Peyer's patch (tissue), 4 donors: ENCODE data around the gene FEZF2. TPM values are rescaled to one million over a fixed set of nuclear protein-coding genes. Genes with fewer than 3 reads are reported as not detected.

Experiments used
- DNase-seq, 3 donors: peaks; one replicate each; pipeline ENCODE4 v3.0.0-alpha.2; 2017 to 2019
- H3K27ac ChIP-seq, 4 donors: fragments of 200-600 bp; sonication (generic); one replicate each; pipeline ENCODE4 v1.5.1; 2016 to 2019
- H3K27me3 ChIP-seq, 2 donors: fragments of 200-600 bp; sonication (generic); one replicate each; pipeline ENCODE4 v1.5.1; 2019
- H3K36me3 ChIP-seq, 3 donors: fragments of 200-600 bp; sonication (generic); one replicate each; pipeline ENCODE4 v1.5.1; 2016 to 2019
- H3K4me1 ChIP-seq, 4 donors: fragments of 200-600 bp; sonication (generic); one replicate each; pipeline ENCODE4 v1.5.1; 2016 to 2019
- H3K4me3 ChIP-seq, 4 donors: fragments of 200-600 bp; sonication (generic); 1 replicate in 3 of 4; 2 replicates in 1 of 4; pipeline ENCODE4 v1.5.1; 2016 to 2019; ENCODE audit warnings: mild to moderate bottlenecking in 1 of 4
- H3K9me3 ChIP-seq, 4 donors: fragments of 200-600 bp; sonication (generic); one replicate each; pipeline ENCODE4 v1.5.1; 2016 to 2019; ENCODE audit warnings: mild to moderate bottlenecking in 1 of 4
- CTCF ChIP-seq, 6 experiments: fragments of 450-650 bp in 4 of 6; fragments of 200-600 bp in 2 of 6; sonication (generic) in 1 of 6; IDR thresholded peaks; one replicate each; pipeline ENCODE4 v1.5.1; 2017 to 2019; ENCODE audit warnings: antibody characterized with exemption in 6 of 6, mild to moderate bottlenecking in 3 of 6, moderate library complexity in 1 of 6
- POLR2A ChIP-seq, 2 donors: fragments of 450-650 bp; IDR thresholded peaks; one replicate each; pipeline ENCODE4 v1.5.1; 2017; ENCODE audit warnings: antibody characterized with exemption in 2 of 2, mild to moderate bottlenecking in 2 of 2, moderate library complexity in 2 of 2
- total RNA-seq, 4 donors: library from RNA; depleted of rRNA; stranded (reverse); fragments of >200 nt; gene quantifications; one replicate each; pipeline ENCODE4 v1.1.0, GENCODE V29; 2016

The FEZF2 gene
- total RNA-seq, 4 donors from 2014 or later: not detected

- DNase-seq: no peak
- H3K36me3 ChIP-seq: no peaks in the 10 kb centered on the region
- no peak overlapping the region for H3K4me3 ChIP-seq
- no peaks in the 10 kb centered on the region for H3K4me1 ChIP-seq
- TF ChIP-seq CTCF (IDR thresholded peaks at IDR 0.05): no peak
- TF ChIP-seq POLR2A (IDR thresholded peaks at IDR 0.05): no peak
- no peaks in the 10 kb centered on the region for H3K9me3 ChIP-seq
- no peak overlapping the region for H3K27ac ChIP-seq
- peaks cover 0 to 14% of the 10 kb centered on the region in 2 donors for H3K27me3 ChIP-seq
Observed at GRCh38 chr3:62363275-62363674, 10.1 kb downstream of the FEZF2 start.

- H3K27ac ChIP-seq: no peak overlapping the region
- H3K9me3 ChIP-seq: no peaks in the 10 kb centered on the region
- no peak for TF ChIP-seq POLR2A (IDR thresholded peaks at IDR 0.05)
- no peaks in the 10 kb centered on the region for H3K4me1 ChIP-seq
- H3K4me3 ChIP-seq: no peak overlapping the region
- no peaks in the 10 kb centered on the region for H3K36me3 ChIP-seq
- H3K27me3 ChIP-seq: peaks cover 0 to 1% of the 10 kb centered on the region in 2 donors
- no peak for DNase-seq
Observed at GRCh38 chr3:62361824-62362223, 11.5 kb downstream of the FEZF2 start.

DNA sequence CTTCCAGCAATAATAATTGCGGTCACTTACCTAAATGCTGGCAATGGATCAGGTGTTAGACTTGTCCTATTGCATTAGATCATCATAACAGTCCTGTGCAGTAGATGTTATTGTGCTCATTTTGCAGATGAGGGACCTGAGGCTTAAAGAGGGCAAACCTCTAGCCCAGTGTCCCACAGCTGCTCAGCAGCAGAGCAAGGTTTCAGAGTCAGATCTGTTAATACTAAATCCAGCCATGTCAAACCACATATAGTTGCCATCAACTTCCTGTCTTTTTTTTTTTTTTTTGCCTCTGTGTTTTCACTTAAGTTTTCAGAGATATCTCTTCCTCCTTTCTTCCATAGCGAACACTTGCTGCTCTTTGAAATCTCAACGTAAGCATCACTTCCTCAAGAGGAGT lies 12.1 kb downstream of the FEZF2 start:
- Histone ChIP-seq H3K4me1 (no peaks in the 10 kb centered on the region), H3K36me3 (no peaks in the 10 kb centered on the region), H3K27me3 (no peaks in the 10 kb centered on the region), H3K4me3 (no peak overlapping the region), H3K9me3 (no peaks in the 10 kb centered on the region), H3K27ac (no peak overlapping the region)
- no peak for DNase-seq
- TF ChIP-seq POLR2A (IDR thresholded peaks at IDR 0.05) (no peak), CTCF (IDR thresholded peaks at IDR 0.05) (no peak)

DNA sequence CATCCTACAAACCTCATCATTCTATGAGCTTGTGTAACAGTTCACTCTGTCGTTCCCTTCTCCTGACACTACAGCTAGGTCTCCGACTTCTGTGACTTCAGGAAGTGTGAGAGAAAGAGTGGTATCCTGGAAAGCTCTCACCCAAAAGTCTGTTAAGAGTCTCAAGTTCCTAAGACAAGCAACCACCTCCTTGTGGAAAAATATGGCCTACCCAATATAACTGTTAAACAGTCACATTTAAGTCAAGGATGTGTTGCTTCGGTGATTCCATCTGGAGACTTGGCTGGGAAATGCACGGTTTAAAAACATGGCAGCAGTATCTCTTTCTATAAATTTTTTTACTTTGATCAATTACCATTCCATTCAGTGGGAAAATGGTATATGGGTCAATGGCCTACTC lies 13.8 kb downstream of the FEZF2 start:
- H3K27me3 ChIP-seq: no peaks in the 10 kb centered on the region
- no peaks in the 10 kb centered on the region for H3K36me3 ChIP-seq
- no peaks in the 10 kb centered on the region for H3K4me1 ChIP-seq
- H3K9me3 ChIP-seq: no peaks in the 10 kb centered on the region
- H3K27ac ChIP-seq: no peak overlapping the region
- TF ChIP-seq CTCF (IDR thresholded peaks at IDR 0.05) (no peak), POLR2A (IDR thresholded peaks at IDR 0.05) (no peak)
- no peak for DNase-seq
- no peak overlapping the region for H3K4me3 ChIP-seq

- Histone ChIP-seq H3K27me3 (no peaks in the 10 kb centered on the region), H3K36me3 (no peaks in the 10 kb centered on the region), H3K4me3 (no peak overlapping the region), H3K9me3 (no peaks in the 10 kb centered on the region), H3K4me1 (no peaks in the 10 kb centered on the region), H3K27ac (no peak overlapping the region)
- DNase-seq: no peak
- TF ChIP-seq CTCF (IDR thresholded peaks at IDR 0.05): no peak
- no peak for TF ChIP-seq POLR2A (IDR thresholded peaks at IDR 0.05)
Observed at GRCh38 chr3:62356356-62356755, 17.0 kb downstream of the FEZF2 start.

- no peaks in the 10 kb centered on the region for H3K9me3 ChIP-seq
- no peaks in the 10 kb centered on the region for H3K36me3 ChIP-seq
- no peak overlapping the region for H3K27ac ChIP-seq
- H3K4me3 ChIP-seq: no peak overlapping the region
- no peak for DNase-seq
- H3K4me1 ChIP-seq: no peaks in the 10 kb centered on the region
- TF ChIP-seq POLR2A (IDR thresholded peaks at IDR 0.05): no peak
- no peak for TF ChIP-seq CTCF (IDR thresholded peaks at IDR 0.05)
- no peaks in the 10 kb centered on the region for H3K27me3 ChIP-seq
Observed at GRCh38 chr3:62355703-62356102, 17.6 kb downstream of the FEZF2 start.
